Body of pancreas (tissue), 4 donors: ENCODE measurements around the gene PPAN.

Source experiments
- POLR2A ChIP-seq, 3 donors: fragments of 450-650 bp; IDR thresholded peaks; one replicate each; pipeline ENCODE4 v1.6.1; 2016; ENCODE audit warnings: antibody characterized with exemption in 3 of 3, mild to moderate bottlenecking in 2 of 3
- TF ChIP-seq, protein P1 (sequence below), 7 experiments: fragments of 450-650 bp in 4 of 7; fragments of 200-600 bp in 3 of 7; sonication (generic) in 3 of 7; IDR thresholded peaks; one replicate each; pipeline ENCODE4 v1.5.1; 2016 to 2019; ENCODE audit warnings: antibody characterized with exemption in 7 of 7

DNA sequence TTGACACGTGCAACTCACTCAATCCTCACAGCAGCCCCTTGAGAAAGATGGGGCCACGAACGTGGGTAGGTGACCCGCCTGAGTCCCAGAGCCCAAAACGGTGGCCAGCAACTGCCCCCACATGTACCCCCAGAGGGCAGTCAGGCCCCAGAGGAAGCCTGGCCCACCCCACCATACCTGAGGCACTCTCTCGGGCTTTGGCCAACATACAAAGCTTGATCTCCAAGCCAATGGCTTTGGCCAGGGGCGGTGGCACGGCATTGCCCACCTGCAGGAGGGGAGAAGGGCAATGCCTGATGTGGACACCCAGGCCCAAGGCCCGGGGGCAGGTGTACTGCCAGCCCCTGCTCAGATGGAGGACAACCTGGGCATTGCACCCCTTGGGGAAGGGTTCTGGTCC lies 27.9 kb downstream of the PPAN start:
- TF ChIP-seq, protein P1, sequence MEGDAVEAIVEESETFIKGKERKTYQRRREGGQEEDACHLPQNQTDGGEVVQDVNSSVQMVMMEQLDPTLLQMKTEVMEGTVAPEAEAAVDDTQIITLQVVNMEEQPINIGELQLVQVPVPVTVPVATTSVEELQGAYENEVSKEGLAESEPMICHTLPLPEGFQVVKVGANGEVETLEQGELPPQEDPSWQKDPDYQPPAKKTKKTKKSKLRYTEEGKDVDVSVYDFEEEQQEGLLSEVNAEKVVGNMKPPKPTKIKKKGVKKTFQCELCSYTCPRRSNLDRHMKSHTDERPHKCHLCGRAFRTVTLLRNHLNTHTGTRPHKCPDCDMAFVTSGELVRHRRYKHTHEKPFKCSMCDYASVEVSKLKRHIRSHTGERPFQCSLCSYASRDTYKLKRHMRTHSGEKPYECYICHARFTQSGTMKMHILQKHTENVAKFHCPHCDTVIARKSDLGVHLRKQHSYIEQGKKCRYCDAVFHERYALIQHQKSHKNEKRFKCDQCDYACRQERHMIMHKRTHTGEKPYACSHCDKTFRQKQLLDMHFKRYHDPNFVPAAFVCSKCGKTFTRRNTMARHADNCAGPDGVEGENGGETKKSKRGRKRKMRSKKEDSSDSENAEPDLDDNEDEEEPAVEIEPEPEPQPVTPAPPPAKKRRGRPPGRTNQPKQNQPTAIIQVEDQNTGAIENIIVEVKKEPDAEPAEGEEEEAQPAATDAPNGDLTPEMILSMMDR (IDR thresholded peaks at IDR 0.05), result no peak
- TF ChIP-seq POLR2A (IDR thresholded peaks at IDR 0.05), result no peak
